ENCODE results near the gene HSPB1.

DNA sequence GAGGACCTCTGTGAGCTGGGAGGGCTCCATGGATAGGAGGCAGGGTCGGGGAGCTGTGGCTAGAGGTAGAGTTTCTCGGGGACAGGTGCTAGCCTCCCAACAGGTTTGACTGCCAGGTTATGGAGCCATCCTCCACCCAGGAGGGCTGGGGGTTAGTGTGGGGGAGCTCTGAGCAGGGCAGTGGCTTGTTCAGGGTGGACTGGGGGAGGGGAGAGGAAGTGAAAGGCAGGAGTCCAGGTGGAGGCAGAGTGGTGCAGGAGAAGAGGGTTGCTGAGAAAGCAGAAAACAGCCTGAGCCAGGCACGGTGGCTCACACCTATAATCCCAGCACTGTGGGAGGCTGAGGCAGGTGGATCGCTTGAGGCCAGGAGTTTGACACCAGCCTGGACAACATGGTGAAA, 40.5 kb upstream of the HSPB1 start:
- TF ChIP-seq ZNF133 (tag by site-specific recombination; IDR thresholded peaks at IDR 0.05) = no peak
- TF ChIP-seq, protein P1, sequence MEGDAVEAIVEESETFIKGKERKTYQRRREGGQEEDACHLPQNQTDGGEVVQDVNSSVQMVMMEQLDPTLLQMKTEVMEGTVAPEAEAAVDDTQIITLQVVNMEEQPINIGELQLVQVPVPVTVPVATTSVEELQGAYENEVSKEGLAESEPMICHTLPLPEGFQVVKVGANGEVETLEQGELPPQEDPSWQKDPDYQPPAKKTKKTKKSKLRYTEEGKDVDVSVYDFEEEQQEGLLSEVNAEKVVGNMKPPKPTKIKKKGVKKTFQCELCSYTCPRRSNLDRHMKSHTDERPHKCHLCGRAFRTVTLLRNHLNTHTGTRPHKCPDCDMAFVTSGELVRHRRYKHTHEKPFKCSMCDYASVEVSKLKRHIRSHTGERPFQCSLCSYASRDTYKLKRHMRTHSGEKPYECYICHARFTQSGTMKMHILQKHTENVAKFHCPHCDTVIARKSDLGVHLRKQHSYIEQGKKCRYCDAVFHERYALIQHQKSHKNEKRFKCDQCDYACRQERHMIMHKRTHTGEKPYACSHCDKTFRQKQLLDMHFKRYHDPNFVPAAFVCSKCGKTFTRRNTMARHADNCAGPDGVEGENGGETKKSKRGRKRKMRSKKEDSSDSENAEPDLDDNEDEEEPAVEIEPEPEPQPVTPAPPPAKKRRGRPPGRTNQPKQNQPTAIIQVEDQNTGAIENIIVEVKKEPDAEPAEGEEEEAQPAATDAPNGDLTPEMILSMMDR (tag by site-specific recombination; IDR thresholded peaks at IDR 0.05) = no peak
- no peak for TF ChIP-seq YY1 (tag by site-specific recombination; IDR thresholded peaks at IDR 0.05)
- no peak for TF ChIP-seq ZNF302 (tag by site-specific recombination; IDR thresholded peaks at IDR 0.05; ENCODE audit: low read depth)
